Bone marrow (tissue), 2 donors: ENCODE data around the gene ABHD14A.
A peak's percentile ranks its signal among the peaks of the same experiment; 100 is the strongest.

ENCODE experiments used
- DNase-seq, 2 donors: peaks; one replicate each; lab custom pipeline; 2025; lab: John Stamatoyannopoulos, UW

The ABHD14A gene

GRCh38 chr3:51941463-51941797, 33.4 kb upstream of the ABHD14A start:
- DNase-seq: no peak

GRCh38 chr3:51941798-51942602, 32.9 kb upstream of the ABHD14A start, which contains the start of the genes PARP3 and RRP9:
Gene PARP3, plus strand, starts transcription at chr3:51942363. Its CDS starts 993 bp downstream, at chr3:51943356.
Gene RRP9, minus strand, starts transcription at chr3:51941904. Its CDS starts 37 bp downstream, at chr3:51941867.
- peak; percentile 89 to 99 for DNase-seq

- peak in 1 of 2 donors; percentile 16 for DNase-seq
Observed at GRCh38 chr3:51942603-51943450, 32.0 kb upstream of the ABHD14A start.

GRCh38 chr3:51943451-51944391, 31.1 kb upstream of the ABHD14A start:
- DNase-seq: no peak

DNA sequence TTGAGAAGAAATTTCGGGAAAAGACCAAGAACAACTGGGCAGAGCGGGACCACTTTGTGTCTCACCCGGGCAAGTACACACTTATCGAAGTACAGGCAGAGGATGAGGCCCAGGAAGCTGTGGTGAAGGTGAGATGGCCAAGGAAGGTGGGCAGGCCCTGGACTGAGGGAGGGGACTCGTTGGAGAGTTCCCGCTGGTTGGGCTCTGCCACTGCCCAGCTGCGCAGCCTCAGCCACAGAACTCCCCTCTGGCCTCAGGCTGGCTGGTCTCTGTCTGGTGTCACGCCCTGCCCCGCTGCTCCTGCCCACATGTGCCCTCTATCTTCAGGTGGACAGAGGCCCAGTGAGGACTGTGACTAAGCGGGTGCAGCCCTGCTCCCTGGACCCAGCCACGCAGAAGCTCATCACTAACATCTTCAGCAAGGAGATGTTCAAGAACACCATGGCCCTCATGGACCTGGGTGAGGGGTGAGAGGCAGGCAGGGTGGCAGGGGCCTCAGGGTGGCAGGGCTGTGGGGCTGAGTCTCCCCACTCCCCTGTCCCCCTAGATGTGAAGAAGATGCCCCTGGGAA, 30.3 kb upstream of the ABHD14A start:
- DNase-seq: no peak

GRCh38 chr3:51945031-51945840, 29.6 kb upstream of the ABHD14A start:
- DNase-seq: no peak

DNA sequence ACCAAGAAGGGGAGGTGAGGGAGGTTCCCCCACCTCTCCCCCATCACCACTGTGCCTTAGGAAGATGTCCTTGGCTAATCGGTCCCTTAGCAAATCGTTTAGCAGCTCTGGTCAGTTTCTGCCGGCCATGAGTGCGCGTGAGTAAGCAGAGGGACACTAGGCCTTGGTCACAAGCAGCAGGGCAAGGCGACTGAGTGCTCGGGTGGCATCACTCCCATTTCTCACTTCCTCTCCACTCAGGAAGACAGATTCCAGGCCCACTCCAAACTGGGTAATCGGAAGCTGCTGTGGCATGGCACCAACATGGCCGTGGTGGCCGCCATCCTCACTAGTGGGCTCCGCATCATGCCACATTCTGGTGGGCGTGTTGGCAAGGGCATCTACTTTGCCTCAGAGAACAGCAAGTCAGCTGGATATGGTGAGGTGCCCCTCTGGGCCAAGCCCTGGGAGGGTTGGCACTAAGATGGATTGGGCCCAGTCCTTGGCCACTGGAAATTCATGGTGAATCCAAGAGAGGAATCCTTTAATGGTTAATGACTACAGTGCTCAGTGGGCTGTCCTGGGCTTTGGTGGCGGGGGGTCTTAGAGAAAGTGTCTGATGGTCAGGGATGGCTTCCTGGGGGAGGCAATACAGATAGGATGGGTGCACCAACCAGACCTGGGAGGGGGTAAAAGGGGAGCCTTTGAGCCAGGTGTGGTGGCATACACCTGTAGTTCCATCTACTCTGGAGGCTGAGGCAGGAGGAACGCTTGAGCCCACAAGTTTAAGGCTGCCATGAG, 28.7 kb upstream of the ABHD14A start:
- no peak for DNase-seq

DNA sequence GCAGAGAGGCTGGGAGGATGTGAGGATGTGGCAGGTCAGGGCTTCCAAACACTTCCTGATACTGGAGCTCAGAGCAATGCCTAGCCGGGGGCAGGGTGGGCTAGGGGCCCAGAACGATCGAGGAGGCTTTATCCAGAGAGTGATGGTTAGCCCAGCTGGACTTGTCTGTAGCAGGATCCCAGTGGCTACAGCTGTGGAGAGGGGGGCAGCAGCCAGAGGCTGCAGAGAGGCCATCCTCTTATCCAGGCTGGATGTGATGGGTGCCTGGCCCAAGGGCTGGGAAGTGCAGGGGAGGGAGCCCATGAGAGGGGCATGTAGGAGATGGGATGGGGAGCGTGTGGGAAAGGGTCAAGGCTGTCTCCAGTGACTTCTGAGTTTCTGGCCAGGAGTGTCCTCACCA, 28.1 kb upstream of the ABHD14A start:
- no peak for DNase-seq

GRCh38 chr3:51947215-51947900, 27.5 kb upstream of the ABHD14A start:
- no peak for DNase-seq

DNA sequence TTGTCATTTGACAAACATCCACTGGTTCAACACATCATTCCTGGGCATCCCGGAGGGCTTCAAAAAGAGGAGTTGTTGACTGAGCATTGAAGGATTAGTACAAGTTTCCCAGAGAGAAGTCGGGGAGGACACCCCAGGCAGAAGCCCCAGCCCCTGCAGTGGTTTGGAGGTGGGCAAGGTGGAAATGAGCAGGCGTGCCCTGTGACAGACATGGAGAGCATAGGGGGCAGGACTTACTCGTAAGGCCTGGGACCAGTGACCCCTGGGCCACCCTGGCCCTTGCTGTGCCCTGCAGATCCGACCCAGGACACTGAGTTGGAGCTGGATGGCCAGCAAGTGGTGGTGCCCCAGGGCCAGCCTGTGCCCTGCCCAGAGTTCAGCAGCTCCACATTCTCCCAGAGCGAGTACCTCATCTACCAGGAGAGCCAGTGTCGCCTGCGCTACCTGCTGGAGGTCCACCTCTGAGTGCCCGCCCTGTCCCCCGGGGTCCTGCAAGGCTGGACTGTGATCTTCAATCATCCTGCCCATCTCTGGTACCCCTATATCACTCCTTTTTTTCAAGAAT, 26.8 kb upstream of the ABHD14A start:
- no peak for DNase-seq

GRCh38 chr3:51949121-51949520, 25.7 kb upstream of the ABHD14A start:
- no peak for DNase-seq

DNA sequence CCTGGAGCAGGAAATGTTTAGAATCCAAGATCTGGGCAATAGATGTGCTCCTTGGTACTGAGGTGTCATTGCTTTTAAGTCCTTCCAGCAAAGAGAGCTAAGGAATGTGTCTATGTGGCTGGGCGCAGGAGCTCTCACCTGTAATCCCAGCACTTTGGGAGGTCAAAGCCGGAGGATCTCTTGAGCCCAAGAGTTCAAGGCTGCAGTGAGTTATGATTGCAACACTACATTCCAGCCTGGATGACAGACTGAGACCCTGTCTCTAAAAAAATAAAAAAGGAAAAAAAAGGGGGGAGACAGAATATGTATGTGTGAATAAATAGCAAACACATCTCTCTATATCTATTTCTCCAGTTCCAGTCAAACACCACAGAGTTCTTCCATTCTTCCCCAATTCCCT, 24.0 kb upstream of the ABHD14A start:
- DNase-seq: no peak

DNA sequence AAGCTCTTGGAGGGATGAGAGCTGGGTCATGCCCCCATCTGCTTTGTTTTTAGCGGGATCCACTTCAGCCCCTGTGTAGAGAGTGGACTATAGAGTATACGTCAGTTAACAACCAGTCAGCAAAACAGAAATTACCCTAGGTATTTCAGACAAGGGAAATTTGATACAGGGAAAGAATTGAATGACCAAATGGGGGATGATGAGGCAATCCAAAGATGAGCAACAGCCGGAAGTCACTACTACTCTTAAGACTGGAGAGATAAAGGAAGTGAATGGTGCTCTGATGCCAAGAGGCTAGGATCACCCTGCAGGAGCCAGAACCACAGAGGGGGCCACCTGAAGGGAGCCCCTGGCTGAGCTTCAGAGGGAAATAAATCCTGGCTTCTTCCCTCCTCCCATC, 21.4 kb upstream of the ABHD14A start:
- DNase-seq: no peak

GRCh38 chr3:51954105-51954504, 20.8 kb upstream of the ABHD14A start:
- DNase-seq: no peak

DNA sequence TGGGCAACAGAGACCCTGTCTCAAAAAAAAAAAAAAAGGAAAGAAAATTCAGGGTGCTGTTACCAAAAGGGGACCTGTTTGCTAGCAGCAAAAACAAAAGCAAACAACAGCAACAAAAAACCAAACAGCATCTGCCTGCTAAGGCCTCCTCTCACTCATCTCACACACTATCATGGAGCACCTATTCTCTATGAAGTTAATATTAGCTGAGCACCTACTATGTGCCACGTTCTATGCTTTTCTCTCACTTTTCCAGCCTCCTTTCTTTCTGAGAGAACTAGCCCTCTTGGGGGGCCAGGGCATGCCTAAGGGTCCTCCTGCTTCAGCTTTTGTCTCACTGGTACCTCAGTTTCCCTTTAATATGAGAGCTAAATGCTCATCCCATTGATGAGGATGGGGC, 20.2 kb upstream of the ABHD14A start:
- DNase-seq: no peak

DNA sequence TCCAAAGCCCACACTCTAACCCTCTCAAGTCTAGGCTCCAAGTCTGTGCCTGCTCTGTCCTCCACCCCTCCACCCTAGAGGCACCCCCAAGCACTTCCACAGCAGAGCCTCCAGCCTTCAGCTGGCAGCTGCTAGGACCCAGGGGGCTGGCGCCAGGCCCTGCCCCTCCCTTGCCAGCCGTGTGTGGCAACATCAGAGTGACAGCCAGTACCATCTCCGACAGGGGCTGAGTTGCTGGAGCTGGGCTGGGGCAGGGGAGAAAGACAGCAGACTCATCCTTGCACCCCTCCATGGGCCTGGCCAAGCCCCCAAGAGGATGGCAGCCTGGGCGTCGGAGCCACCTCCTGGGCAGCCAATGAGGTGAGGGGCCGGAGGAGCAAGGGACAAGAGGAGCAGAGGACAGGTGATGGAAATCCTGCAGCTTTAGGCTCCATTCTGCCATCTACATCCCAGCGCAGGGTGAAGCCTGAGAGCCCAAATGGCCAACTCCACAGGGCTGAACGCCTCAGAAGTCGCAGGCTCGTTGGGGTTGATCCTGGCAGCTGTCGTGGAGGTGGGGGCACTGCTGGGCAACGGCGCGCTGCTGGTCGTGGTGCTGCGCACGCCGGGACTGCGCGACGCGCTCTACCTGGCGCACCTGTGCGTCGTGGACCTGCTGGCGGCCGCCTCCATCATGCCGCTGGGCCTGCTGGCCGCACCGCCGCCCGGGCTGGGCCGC, 19.5 kb upstream of the ABHD14A start, which contains the start of gene GPR62:
Gene GPR62 (plus strand): TSS at position 207 of the 718 bp plus-strand sequence. CDS start 272 bp downstream, at position 479.
- DNase-seq: no peak

DNA sequence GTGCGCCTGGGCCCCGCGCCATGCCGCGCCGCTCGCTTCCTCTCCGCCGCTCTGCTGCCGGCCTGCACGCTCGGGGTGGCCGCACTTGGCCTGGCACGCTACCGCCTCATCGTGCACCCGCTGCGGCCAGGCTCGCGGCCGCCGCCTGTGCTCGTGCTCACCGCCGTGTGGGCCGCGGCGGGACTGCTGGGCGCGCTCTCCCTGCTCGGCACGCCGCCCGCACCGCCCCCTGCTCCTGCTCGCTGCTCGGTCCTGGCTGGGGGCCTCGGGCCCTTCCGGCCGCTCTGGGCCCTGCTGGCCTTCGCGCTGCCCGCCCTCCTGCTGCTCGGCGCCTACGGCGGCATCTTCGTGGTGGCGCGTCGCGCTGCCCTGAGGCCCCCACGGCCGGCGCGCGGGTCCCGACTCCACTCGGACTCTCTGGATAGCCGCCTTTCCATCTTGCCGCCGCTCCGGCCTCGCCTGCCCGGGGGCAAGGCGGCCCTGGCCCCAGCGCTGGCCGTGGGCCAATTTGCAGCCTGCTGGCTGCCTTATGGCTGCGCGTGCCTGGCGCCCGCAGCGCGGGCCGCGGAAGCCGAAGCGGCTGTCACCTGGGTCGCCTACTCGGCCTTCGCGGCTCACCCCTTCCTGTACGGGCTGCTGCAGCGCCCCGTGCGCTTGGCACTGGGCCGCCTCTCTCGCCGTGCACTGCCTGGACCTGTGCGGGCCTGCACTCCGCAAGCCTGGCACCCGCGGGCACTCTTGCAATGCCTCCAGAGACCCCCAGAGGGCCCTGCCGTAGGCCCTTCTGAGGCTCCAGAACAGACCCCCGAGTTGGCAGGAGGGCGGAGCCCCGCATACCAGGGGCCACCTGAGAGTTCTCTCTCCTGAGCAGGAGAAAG, 18.7 kb upstream of the ABHD14A start:
- no peak for DNase-seq
